Epithelial cell of alveolus of lung (primary cell): ENCODE measurements around the gene BCLAF3. TPM values are rescaled to one million over a fixed set of nuclear protein-coding genes. Genes with fewer than 3 reads are reported as not detected.

ENCODE experiments used
- total RNA-seq: library from RNA; depleted of rRNA; stranded (reverse); fragments of >200 nt; gene quantifications from 2 replicates; pipeline ENCODE4 v1.2.1, GENCODE V29; 2015

The BCLAF3 gene
- total RNA-seq, result 1.3 and 1.7 TPM in 2 replicates

GRCh38 chrX:19990556-19991349 lies at the start of gene BCLAF3:
Gene BCLAF3 (minus strand): TSS chrX:19991061. CDS start chrX:19970264, 20,797 bp downstream.

Other genes with a start within 250 kb of the BCLAF3 start
- 25.6 and 32.2 TPM in 2 replicates for gene SH3KBP1, start 103.5 kb downstream of the BCLAF3 start, total RNA-seq
- gene MAP7D2, start 125.8 kb upstream of the BCLAF3 start, total RNA-seq, result under 0.01 and 0.96 TPM in 2 replicates
- 31.7 and 43.3 TPM in 2 replicates for gene EIF1AX, start 150.8 kb upstream of the BCLAF3 start, total RNA-seq